ENCODE results near the gene TFCP2L1.

TFCP2L1 gene

DNA sequence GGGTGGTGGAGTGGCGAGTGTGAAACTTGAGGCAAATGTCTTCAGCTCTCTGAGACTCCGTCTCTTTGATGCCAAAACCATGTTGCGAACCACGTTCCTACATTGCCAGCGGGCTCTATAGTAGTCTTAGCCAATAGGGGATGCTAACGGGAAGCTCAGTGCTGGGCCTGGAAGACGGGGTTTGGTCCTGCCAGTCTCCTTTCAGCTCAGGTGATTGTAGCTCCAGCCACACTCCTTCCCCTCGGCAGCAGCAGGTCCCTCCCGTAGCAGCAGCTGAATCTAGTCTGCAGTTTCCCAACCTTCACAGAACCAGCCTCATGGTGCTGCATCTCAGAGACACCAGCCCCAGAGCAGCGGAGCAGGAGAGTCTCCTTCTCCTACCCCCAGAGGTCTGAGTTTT lies 109.7 kb downstream of the TFCP2L1 start:
- no peak for DNase-seq (ENCODE audit: low read depth)
- TF ChIP-seq, protein P1, sequence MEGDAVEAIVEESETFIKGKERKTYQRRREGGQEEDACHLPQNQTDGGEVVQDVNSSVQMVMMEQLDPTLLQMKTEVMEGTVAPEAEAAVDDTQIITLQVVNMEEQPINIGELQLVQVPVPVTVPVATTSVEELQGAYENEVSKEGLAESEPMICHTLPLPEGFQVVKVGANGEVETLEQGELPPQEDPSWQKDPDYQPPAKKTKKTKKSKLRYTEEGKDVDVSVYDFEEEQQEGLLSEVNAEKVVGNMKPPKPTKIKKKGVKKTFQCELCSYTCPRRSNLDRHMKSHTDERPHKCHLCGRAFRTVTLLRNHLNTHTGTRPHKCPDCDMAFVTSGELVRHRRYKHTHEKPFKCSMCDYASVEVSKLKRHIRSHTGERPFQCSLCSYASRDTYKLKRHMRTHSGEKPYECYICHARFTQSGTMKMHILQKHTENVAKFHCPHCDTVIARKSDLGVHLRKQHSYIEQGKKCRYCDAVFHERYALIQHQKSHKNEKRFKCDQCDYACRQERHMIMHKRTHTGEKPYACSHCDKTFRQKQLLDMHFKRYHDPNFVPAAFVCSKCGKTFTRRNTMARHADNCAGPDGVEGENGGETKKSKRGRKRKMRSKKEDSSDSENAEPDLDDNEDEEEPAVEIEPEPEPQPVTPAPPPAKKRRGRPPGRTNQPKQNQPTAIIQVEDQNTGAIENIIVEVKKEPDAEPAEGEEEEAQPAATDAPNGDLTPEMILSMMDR (conservative IDR thresholded peaks at IDR 0.05; ENCODE audit: low read depth, low read length): no peak

DNA sequence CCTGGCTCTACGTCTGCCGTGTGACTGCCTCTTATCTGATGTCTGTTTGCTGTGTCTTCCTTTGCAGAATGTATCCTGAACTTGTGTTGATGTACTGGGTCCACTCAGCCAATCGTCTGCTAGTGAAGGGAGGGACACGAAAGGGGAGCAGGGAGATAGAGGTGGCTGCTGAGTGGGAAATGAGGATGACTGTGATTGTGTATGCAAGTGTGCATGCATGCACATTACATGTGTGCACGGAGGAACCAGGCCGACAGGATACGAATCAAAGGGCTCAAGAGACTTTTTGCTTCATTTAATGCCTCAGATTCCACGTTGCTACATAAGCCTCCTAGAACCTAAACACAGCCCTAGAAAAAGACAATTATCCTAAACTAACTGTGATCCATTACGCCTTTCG lies 111.2 kb downstream of the TFCP2L1 start:
- H3K4me3 ChIP-seq (ENCODE audit: low read length): no peak overlapping the region
- TF ChIP-seq, protein P1 (conservative IDR thresholded peaks at IDR 0.05; ENCODE audit: low read depth, low read length): no peak
- DNase-seq (ENCODE audit: low read depth): no peak

More for the DNA sequence above, 109.7 kb downstream of the TFCP2L1 start:
- H3K4me3 ChIP-seq (ENCODE audit: low read length): no peak overlapping the region

DNA sequence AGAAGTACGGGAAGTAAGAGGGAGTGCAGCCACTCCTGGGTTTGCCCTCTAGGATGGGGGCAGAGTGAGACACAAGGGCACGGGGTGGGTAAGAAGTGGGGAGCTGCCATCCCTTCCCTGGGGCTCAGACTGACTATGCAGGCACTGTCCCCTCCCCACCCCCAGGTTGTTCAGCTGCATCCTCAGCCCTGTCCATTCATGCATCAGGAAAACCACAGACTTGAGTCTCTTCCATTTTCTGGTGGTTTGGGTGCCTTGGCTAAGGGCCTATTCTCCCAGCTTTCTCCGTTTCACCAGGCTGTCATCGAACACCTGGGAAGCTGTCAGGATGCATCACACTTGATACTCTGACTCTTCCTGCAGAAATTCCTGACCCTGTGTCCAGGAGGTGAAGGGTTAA lies 111.9 kb downstream of the TFCP2L1 start:
- TF ChIP-seq, protein P1 (conservative IDR thresholded peaks at IDR 0.05; ENCODE audit: low read depth, low read length): no peak
- H3K4me3 ChIP-seq (ENCODE audit: low read length): no peak overlapping the region
- no peak for DNase-seq (ENCODE audit: low read depth)

GRCh38 chr2:121172456-121172855 lies 112.5 kb downstream of the TFCP2L1 start:
- TF ChIP-seq, protein P1 (conservative IDR thresholded peaks at IDR 0.05; ENCODE audit: low read depth, low read length): no peak
- no peak for DNase-seq (ENCODE audit: low read depth)
- no peak overlapping the region for H3K4me3 ChIP-seq (ENCODE audit: low read length)

DNA sequence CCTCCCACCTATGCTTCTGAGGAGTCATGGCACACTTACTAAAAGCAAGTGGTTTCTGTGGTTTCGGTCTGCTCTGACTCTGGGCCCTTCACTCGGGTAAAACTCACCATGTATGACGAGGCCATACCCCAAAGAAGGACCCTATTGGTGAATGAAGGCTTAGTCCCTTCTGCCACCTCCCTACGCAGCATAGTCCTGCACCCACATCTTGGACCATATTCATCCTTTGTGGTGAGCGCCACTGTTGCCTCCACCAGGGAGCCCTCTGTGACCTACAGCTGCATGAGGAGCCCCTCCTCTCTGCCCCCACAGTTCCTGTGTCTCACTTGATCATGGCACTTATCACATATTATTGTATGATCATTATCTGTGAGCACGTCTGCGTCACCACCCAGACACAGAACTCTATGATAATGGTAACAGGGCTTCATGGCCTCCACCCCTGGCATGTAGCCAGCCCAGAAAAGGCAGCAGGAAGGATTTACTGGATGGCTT lies 113.3 kb downstream of the TFCP2L1 start:
- TF ChIP-seq, protein P1 (conservative IDR thresholded peaks at IDR 0.05; ENCODE audit: low read depth, low read length): no peak
- H3K4me3 ChIP-seq (ENCODE audit: low read length): no peak overlapping the region
- DNase-seq (ENCODE audit: low read depth): no peak

DNA sequence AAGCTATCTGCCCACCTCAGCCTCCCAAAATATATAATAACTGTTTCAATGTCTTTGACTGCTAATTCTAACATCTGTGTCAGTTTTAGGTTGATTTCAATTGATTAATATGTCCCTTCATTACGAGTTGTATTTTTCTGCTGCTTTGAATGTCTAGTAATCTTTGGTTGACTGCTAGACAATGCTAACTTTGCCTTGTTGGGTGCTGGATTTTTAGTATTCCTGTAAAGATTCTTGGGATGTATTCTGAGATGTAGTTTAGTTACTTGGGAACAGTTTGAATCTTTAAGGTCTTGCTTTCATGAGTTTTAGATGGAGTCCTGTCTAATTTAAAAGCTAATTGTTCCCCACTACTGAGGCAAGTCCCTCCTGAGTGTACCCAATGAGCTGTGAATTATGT lies 114.4 kb downstream of the TFCP2L1 start:
- no peak overlapping the region for H3K4me3 ChIP-seq (ENCODE audit: low read length)
- DNase-seq (ENCODE audit: low read depth): no peak
- TF ChIP-seq, protein P1 (conservative IDR thresholded peaks at IDR 0.05; ENCODE audit: low read depth, low read length): no peak

DNA sequence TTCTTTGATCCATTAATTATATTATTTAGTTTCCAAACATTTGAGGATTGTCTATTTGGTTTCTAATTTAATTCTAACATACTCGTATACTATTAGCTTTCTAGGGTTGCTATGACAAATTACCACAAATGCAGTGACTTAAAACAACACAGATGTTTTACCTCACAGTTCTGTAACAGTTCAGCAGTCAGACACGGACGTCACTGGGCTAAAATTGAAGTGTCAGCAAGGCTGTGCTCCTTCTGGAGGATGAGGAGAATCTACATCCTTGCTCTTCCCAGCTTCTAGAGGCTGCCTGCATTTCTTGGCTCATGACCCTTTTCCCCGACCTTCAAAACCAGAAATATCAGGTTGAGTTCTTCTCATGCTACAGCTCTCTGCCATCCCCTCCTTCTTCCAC lies 117.6 kb downstream of the TFCP2L1 start:
- no peak for DNase-seq (ENCODE audit: low read depth)
- no peak overlapping the region for H3K4me3 ChIP-seq (ENCODE audit: low read length)
- TF ChIP-seq, protein P1 (conservative IDR thresholded peaks at IDR 0.05; ENCODE audit: low read depth, low read length): no peak

All from retinal pigment epithelial cell (primary cell).